Right lobe of liver (tissue), 4 donors: ENCODE measurements around the gene TP53.

ENCODE experiments used
- POLR2A ChIP-seq: fragments of 450-650 bp; IDR thresholded peaks from one replicate; pipeline ENCODE4 v1.6.1; 2017; ENCODE audit warnings: antibody characterized with exemption, mild to moderate bottlenecking
- TF ChIP-seq, protein P1 (sequence below), 4 donors: fragments of 200-600 bp in 3 of 4; fragments of 450-650 bp in 1 of 4; IDR thresholded peaks; one replicate each; pipeline versions ENCODE4 v1.5.1 to v1.8.0; 2016 to 2022; ENCODE audit warnings: antibody characterized with exemption in 4 of 4, mild to moderate bottlenecking in 2 of 4
- donor health status: DM: no; HTN: no; CAD: no.
- donor health status: DM: no; HTN: no; CAD: no.
- donor health status: DM: no; HTN: yes; CAD: no.

DNA sequence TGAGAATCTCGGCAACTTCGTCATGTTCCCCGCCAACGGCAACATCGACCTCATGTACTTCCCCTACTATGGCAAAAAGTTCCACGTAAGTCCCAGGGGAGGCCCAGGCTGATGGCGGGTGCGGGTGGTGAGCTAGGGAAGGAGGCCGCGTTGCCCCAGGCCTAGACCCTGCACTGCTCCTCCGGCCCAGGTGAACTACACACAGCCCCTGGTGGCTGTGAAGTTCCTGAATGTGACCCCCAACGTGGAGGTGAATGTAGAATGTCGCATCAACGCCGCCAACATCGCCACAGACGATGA is 31.8 kb downstream of the TP53 start:
- TF ChIP-seq, protein P1, sequence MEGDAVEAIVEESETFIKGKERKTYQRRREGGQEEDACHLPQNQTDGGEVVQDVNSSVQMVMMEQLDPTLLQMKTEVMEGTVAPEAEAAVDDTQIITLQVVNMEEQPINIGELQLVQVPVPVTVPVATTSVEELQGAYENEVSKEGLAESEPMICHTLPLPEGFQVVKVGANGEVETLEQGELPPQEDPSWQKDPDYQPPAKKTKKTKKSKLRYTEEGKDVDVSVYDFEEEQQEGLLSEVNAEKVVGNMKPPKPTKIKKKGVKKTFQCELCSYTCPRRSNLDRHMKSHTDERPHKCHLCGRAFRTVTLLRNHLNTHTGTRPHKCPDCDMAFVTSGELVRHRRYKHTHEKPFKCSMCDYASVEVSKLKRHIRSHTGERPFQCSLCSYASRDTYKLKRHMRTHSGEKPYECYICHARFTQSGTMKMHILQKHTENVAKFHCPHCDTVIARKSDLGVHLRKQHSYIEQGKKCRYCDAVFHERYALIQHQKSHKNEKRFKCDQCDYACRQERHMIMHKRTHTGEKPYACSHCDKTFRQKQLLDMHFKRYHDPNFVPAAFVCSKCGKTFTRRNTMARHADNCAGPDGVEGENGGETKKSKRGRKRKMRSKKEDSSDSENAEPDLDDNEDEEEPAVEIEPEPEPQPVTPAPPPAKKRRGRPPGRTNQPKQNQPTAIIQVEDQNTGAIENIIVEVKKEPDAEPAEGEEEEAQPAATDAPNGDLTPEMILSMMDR (IDR thresholded peaks at IDR 0.05): no peak
- TF ChIP-seq POLR2A: no peak
